OCI-M1 (cell line): ENCODE results near the gene HYAL2.

Experiments used
- DNase-seq: peaks from one replicate; lab custom pipeline; 2025; lab: John Stamatoyannopoulos, UW

Gene HYAL2

DNA sequence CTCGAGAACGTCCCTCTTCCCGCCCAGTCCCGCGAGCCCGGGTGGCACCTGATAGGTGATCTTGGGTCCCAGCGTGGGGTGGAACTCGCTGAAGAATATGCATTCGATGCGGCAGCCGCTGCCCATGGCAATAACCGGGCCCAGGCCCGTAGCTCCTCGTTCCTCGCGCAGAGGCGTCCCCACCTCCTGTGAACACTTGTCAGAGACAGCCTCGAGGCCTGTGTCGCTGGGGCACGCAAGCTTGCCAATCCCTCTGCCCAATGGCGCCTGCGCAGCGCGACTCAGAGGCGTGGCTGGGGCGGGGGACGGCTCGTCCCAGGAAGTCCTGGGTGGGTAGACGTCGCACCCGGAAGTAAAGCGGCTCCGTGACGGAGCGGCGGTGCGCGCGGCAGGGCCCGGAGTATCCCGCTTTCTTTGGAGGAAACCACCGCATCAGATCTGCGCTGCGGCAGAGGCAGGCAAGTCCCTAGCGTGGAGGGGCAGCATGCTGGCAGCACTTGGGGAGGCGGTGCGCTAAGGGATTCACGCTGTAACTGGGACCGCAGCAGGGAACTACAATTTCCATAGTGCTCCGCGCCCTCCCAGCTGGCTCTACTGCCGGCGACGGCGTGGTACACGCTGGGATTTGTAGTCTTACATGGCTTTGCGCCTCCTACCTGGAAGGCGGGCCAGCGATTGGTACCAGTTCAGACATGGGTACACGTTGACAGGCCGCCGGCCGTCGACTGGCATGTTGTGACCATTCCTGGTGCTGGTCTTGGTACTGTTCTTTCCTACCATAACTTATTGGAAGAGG, 28.2 kb upstream of the HYAL2 start, which contains the start of the genes CYB561D2 and NPRL2:
TSS of gene CYB561D2 (plus strand) at position 336 of the 796 bp plus-strand sequence. CDS start 572 bp downstream, outside the sequence.
TSS of gene NPRL2 (minus strand) at position 249 of the 796 bp plus-strand sequence. CDS start at position 126, 123 bp downstream.
- DNase-seq = peak; percentile 94

GRCh38 chr3:50350213-50350526, 27.6 kb upstream of the HYAL2 start:
- no peak for DNase-seq

DNA sequence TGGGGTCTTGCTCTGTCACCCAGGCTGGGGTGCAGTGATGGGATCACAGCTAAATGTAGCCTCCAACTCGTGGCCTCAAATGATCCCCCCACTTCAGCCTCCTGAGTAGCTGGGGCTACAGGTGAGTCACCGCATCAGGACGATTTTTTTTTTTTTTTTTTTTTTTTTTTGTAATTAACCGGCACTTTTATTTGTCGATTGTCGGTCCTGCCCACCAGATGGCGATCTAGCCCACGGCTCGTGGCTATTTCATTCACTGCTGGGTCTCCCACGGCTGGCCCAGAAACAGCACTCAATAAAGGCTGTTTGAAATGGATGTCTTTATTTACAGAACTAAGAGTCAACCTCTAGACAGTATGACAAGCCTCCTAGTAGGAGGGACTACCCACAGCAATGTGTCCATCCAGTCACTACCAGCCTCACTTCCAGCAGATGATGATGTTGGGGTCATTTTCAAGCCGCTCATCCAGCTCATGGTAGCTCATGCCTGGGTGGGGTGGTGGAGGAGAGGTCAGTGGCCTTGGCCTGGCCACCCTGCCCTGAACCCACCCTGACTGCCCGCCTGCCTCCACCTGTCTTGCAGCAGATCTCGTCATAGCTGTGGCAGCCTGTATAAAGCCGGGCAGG, 24.8 kb upstream of the HYAL2 start:
- peak; percentile 71 for DNase-seq

- no peak for DNase-seq
Measured at GRCh38 chr3:50345586-50346234, 23.2 kb upstream of the HYAL2 start, which contains the start of gene ZMYND10. Gene ZMYND10, minus strand, starts transcription at chr3:50345732. Its CDS starts 153 bp downstream, at chr3:50345579.

GRCh38 chr3:50345008-50345407, 22.5 kb upstream of the HYAL2 start:
- DNase-seq = no peak

- no peak for DNase-seq
Measured at GRCh38 chr3:50342813-50343633, 20.5 kb upstream of the HYAL2 start.

DNA sequence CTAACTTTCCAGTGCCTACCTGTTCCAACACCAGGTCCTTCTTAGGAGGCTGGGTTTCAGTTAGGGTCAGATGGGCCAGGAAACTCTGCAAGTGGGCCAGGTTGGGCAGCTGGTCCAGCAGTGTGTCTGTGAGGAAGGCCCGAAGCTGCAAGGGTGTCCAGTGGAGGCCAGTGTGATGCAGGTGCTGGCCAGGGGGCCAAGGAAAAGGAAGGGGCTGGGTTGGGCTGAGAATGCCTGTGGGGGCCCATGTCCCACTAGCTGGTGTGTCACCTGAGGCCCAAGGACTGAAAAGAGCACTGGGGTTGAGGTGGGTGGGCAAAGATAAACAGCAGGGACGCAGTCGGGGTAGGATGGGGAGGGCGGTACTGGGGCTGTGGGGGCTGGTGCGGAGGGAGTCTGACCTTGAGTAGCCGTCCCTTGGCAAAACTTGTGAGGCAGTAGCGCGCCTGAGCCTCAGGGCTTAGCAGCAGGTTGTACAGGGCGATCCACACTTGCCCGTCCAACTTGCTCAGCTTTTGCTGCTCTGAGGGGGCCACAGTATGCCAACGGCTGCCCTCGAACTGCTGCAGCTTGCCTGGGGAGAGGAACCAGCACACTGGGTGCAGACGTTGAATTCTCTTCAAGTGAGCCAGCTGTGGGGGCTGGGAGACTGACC, 19.6 kb upstream of the HYAL2 start:
- no peak for DNase-seq

GRCh38 chr3:50341537-50341936, 19.0 kb upstream of the HYAL2 start:
- DNase-seq = no peak

GRCh38 chr3:50340448-50341329, 18.1 kb upstream of the HYAL2 start, which contains the start of gene RASSF1:
Gene RASSF1, minus strand, starts transcription at chr3:50340836. Its CDS starts 31 bp downstream, at chr3:50340805.
- peak; percentile 82 for DNase-seq

DNA sequence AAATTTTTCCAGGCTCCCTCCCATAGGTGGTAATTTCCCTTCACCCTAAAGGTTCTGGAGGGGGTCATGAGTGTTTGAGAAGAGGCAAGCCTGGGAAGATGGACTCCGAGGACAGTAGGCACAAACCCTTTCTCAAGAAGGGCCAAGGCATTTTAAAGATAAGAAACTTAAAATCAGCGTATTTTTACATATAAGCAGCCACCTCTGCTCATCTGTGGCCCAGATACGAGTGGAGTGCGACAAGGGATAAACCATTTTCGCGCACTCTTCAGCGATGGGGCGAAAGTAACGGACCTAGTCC, 17.6 kb upstream of the HYAL2 start:
- DNase-seq = peak; percentile 51

DNA sequence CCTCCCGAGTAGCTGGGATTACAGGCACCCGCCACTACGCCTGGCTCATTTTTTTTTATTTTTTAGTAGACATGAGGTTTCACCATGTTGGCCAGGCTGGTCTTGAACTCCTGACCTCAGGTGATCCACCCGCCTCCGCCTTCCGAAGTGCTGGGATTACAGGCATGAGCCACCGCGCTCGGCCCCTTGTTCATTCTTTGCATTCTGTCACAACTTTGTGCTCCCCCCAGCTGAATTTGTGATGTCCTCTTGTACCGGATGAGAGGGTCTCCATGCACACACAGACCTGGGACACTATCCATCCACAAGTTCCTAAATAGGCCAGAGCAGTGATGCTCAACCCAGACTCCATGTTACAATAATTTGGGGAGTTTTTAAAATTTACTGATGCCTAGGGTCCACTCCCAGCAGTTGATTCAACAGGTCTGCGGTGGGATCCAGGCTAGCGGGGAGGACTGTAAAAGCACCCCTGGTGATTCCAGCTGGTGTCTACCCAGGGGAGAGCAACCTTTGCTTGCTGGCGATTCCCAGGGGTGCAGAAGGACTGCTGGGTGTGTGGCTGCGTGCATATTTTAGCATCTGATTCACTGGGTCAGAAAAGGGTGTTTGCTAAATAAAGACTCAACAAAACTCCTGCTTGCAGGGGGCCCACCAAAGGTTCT, 17.1 kb upstream of the HYAL2 start:
- peak; percentile 46 for DNase-seq

- peak; percentile 68 for DNase-seq
Measured at GRCh38 chr3:50338965-50339364, 16.4 kb upstream of the HYAL2 start.

GRCh38 chr3:50337175-50337861, 14.8 kb upstream of the HYAL2 start:
- peak; percentile 97 for DNase-seq

GRCh38 chr3:50336452-50337174, 14.1 kb upstream of the HYAL2 start:
- DNase-seq = peak; percentile 45

- no peak for DNase-seq
Measured at GRCh38 chr3:50334339-50335075, 12.0 kb upstream of the HYAL2 start.

GRCh38 chr3:50333744-50334328, 11.3 kb upstream of the HYAL2 start:
- DNase-seq = no peak

DNA sequence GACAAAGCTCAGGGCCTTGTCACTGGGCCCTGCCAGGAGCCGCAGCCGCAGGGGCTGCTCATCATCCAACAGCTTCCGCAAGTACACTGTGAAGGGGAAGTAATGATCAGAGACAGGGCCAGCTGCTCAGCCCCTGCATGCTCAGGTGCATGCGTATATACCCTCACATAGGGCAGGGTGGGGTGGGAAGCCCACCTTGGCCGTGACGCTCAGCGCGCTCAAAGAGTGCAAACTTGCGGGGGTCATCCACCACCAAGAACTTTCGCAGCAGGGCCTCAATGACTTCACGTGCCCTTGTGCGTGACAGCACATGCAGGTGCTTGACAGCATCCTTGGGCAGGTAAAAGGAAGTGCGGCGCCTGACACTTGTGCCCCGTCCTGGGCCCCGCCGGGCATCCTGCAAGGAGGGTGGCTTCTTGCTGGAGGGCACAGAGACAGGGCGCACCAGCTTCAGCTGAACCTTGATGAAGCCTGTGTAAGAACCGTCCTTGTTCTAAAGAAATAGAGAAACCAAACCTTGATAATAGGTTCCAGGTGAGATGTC, 8.9 kb upstream of the HYAL2 start:
- DNase-seq = no peak
